ENCODE results near the gene TMC1.

- TF ChIP-seq POLR2AphosphoS5 (IDR thresholded peaks at IDR 0.05) = no peak
- no peak for TF ChIP-seq CTCF (IDR thresholded peaks at IDR 0.05)
These were observed 105.7 kb downstream of the TMC1 start for GRCh38 chr9:72627147-72627546.

Data from suprapubic skin (tissue), 3 donors.